ENCODE results near the gene RBM39. TPM values are rescaled to one million over a fixed set of nuclear protein-coding genes. Genes with fewer than 3 reads are reported as not detected.
"Not testable (repeated sequence)": the region's sequence is repeated elsewhere in the genome, so short reads cannot be mapped to it uniquely, and the experiment has no call there.

Gene RBM39
- total RNA-seq, 2 experiments from 2014 or later = 303 to 307 TPM

DNA sequence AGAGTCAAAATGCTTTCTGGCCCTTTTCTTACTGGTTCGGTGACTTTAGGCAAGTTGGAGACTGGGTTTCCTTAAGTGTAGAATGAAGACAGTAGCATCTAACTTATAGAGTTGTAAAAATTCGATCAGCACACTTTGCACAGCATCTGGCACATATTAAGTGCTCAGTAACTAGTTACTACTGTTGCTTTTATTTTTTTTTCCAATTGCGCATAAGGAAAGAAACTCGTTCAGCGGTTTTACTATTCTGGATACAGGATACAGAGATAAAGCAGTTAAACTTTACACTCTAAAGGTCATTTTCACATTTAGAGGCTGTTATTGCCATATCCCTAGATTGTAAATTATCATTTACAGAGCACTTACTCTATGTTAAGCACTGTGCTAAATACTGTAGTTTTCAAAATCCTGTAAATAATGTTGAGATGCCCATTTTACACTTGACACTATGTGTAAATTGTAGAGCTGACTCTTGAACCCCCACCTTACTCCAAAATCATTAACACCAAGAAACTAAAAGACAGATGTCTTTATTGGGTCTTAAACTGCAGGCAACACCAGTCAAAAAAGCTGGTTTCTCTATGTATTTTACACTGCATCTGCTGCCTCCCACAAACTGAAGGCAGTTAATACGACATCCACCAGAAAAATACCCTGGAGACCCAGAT is 42.0 kb downstream of the RBM39 start:
- CTCF ChIA-PET = interaction anchor here (0.6 to 2.0 kb wide), 4 partner anchors 26 to 81 kb away, joined by 3 to 6 read pairs (median 4); partner anchors contain the start of gene RBM39
- POLR2A ChIA-PET = interaction anchor here (1.2 to 2.3 kb wide), 5 partner anchors 36 to 84 kb away, joined by 3 to 19 read pairs (median 8); partner anchors contain the start of genes RBM39 and SPAG4

DNA sequence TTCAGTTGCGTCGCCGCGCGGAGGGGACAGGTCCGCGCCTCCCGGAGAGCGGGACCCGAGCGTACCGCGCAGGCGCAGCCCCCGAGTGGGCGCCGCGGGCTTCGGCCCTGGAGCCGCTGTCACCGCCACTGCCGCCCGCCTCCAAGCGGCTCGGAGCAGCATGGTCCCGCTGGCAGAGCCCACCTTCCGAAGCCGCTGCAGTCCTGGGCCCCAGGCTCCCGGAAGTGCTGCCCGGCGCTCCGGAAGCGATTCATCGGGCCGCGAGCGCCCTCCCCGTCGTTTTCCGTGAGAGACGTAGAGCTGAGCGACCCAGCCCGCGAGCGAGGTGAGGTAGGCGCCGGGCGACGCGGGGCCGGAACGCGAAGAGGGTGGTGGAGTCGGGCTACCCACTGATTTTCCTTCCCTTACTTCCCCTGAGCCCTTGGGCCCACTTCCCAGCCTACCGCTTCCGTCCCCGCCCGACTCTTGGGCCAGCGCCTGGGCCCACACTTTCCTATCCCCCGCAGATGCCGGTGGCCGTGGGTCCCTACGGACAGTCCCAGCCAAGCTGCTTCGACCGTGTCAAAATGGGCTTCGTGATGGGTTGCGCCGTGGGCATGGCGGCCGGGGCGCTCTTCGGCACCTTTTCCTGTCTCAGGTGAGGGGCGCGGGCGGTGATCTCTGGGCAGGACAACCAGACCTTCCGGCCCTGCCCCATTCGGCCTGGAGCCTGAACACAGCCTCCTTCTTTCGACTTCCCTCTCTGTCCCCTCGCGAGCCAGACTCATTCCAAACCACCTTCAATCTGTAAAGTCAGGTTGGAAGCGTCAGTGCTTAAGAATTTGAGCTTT is 42.7 kb downstream of the RBM39 start, which contains the start of the genes NFS1 and ROMO1:
Gene NFS1, minus strand, starts transcription at position 226 of the 830 bp plus-strand sequence. Its CDS starts 64 bp downstream, at position 162.
Gene ROMO1, plus strand, starts transcription at position 279 of the 830 bp plus-strand sequence. Its CDS starts 228 bp downstream, at position 507.
- POLR2A ChIA-PET = interaction anchor here (0.5 to 2.3 kb wide), 6 partner anchors 20 to 84 kb away, joined by 3 to 19 read pairs (median 6); partner anchors contain the start of genes RBM39 and SPAG4
- CTCF ChIA-PET = interaction anchor here (0.6 to 2.0 kb wide), 4 partner anchors 9 to 80 kb away, joined by 3 to 6 read pairs (median 5); partner anchors contain the start of gene RBM39

DNA sequence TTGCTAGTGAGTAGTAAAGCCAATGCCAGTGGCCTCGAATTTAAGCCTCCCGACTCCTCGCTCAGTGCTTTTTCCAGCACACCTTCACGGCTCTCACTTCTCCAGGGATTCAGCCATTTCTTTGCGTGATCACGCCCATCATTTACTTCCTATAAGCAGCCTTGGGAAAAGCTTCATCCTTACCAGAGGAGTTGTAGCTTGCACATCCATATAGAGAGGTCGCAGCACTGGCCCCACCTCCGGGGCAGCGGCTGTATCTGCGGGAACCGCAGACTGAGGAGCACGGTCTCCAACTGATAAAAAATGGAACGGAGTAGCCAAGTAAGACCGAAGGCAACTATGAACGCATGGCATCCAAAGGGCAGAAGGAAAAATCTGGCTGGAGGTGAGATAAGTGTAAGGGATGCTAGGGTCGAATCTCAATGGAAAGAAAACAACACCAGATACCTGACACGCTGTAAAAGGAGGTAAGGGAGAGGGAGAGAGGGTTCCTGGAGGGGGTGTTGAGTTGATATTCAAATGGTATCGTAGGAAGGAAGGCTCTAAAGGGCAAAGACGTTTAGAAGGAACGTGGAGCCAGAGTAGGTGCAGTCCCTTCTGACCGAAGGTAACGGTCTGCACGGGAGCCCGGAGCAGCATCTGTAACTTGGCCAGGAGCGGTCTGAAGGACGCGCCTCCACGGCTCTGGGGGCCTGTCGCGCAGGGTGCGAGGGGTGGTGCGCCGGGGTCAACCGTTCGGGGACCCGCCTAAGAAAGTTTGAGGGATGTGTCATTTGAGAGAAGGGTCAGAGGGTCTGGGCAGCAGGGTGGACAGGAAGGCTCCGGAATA is 43.5 kb downstream of the RBM39 start:
- ChIA-PET CTCF (interaction anchor here (2.0 kb wide), 1 partner anchor 79 kb away, joined by 6 read pairs; no protein-coding TSS in a partner anchor), POLR2A (interaction anchor here (1.7 to 2.3 kb wide), 2 partner anchors 44 to 79 kb away, joined by 8 to 19 read pairs; partner anchors contain the start of gene RBM39)

DNA sequence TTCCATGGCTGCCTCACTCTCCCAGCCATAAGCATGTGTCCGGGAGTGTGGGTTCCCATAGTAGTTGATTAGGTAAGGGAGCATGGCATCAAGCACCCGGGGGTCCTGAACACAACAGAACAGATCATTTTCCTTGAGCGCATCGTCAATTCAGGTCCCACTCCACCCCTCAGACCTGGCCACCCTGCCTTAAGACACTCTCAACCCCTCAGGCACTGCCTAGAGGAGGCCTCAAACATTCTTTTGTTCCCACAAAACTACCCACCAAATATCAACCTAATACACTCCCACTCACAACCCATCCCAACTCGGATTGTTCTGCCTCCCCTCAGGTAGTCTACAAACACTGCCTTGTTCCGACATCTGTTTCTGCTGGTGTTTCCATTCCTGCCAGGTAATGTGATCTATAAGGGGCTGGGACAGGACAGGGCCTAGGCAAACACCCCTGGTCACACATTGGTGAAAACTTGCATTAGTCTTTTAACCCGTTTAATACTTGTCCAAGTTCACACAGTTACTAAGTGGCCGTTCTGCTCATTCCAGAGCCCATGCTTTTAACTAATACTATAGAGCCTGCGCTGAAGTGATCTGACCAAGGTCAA is 44.3 kb downstream of the RBM39 start:
- ChIA-PET CTCF (interaction anchor here (0.6 to 0.7 kb wide), 2 partner anchors 9 to 234 kb away, joined by 3 to 4 read pairs; no protein-coding TSS in a partner anchor), POLR2A (no interaction called here)

DNA sequence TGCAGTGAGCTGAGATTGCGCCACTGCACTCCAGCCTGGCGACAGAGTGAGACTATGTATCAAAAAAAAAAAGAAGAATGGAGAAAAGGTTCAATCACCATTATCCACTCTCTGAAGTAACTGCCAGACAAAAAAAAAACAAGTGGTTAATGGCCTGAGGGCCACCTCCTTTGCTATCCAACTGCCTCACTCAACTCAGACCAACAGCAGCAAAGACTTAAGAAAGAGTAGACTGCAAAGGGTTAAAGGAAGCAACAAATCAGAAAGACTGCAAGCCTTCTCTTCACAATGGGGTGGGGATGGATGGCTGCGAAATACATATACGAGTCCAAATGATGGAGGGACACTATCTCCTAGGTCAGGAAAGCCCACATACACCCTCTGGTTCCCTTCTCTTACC is 46.1 kb downstream of the RBM39 start:
- ChIA-PET CTCF (interaction anchor here (1.0 kb wide), 1 partner anchor 232 kb away, joined by 3 read pairs; no protein-coding TSS in a partner anchor), POLR2A (no interaction called here)

DNA sequence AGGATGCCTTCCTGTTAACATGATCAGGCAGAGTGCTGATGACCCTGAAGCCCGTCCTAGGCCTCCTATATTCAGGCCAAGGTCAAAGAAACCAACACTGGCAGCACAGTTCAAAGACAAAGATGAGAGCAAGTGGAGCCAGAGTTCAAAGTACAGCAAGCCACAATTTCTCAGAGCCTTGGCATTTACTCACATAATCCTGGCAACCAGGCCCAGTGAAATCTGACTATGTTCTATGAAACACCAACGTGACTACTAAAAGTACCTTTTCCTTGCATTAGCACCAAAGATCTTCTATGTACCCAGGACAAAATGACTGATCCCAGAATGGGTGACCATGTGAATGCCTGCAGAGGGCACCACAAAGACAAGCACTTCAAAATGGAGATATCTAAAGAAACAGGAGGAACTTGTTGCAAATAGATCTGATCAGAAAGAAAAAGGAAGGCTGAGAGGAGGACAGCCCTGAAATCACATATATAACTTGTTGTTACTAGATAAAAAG is 46.8 kb downstream of the RBM39 start:
- ChIA-PET POLR2A (no interaction called here), CTCF (interaction anchor here (1.0 kb wide), 1 partner anchor 232 kb away, joined by 3 read pairs; no protein-coding TSS in a partner anchor)

DNA sequence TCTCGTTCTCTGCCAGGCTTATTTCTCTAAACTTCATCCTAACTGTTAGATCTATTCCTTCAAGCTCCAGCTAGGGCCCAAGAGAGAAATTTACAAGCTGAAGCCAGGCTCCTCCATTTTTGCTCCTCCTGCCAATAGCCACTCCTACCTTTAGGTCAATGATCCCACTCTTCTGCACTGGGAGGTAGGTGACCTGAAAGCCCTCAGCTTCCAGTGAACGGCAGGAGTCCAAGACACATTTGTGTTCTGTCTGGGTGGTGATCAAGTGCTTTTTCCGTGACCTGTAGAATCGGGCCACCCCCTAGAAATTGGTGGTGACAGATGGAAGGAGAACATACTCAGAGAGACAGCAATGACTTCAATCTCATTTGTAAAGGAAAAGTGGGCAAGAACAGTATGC is 51.8 kb downstream of the RBM39 start:
- POLR2A ChIA-PET = interaction anchor here (0.6 kb wide), 1 partner anchor 66 kb away, joined by 4 read pairs; no protein-coding TSS in a partner anchor

DNA sequence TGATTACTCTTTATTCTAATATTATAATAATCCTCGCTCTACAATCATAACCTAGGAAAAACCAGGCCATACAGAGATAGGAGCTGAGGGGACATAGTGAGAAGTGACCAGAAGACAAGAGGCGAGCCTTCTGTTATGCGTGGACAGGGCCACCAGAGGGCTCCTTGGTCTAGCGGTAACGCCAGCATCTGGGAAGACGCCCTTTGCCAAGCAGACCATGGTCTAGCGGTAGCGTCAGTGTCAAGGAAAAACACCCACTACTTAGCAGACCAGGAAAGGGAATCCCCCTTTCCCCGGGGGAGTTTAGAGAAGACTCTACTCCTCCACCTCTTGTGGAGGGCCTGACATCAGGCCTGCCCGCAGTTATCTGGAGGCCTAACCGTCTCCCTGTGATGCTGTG is 55.2 kb downstream of the RBM39 start:
- CTCF ChIA-PET = interaction anchor here (0.6 kb wide), 1 partner anchor 11 kb away, joined by 3 read pairs; no protein-coding TSS in a partner anchor
- POLR2A ChIA-PET = not testable (repeated sequence)

More for the DNA sequence above, 51.8 kb downstream of the RBM39 start:
- CTCF ChIA-PET = interaction anchor here (0.6 to 1.3 kb wide), 2 partner anchors 16 to 168 kb away, joined by 3 read pairs; no protein-coding TSS in a partner anchor

DNA sequence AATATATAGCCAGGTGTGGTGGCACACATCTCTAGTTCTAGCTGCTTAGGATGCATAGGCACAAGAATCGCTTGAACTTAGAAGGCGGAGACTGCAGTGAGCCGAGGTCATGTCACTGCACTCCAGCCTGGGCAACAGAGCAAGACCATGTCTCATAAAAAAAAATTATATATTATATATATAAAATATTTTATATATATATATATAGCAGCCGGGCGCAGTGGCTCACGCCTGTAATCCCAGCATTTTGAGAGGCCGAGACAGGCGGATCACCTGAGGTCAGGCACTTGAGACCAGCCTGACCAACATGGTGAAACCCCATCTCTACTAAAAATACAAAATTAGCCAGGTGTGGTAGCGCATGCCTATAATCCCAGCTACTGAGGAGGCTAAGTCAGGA is 56.7 kb downstream of the RBM39 start:
- POLR2A ChIA-PET = not testable (repeated sequence)
- CTCF ChIA-PET = interaction anchor here (0.7 kb wide), 1 partner anchor 340 kb away, joined by 3 read pairs; no protein-coding TSS in a partner anchor

DNA sequence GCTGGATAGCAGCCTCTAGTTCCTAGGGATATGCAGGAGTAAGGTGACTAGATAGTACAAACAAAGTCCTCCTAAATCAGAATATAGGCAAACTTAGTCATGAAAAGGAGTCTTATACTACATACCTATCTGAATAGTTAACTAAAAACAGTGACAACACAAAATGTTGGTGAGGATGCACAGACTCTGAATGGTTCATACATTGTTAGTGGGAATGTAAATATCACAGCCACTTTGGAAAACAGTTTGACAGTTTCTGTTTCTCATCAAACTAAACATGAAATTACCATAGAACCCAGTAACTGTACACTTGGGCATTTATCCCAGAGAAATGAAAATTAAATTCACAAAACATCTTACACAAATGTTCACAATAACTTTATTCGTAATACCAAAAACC is 60.1 kb downstream of the RBM39 start:
- ChIA-PET POLR2A (no interaction called here), CTCF (no interaction called here)

DNA sequence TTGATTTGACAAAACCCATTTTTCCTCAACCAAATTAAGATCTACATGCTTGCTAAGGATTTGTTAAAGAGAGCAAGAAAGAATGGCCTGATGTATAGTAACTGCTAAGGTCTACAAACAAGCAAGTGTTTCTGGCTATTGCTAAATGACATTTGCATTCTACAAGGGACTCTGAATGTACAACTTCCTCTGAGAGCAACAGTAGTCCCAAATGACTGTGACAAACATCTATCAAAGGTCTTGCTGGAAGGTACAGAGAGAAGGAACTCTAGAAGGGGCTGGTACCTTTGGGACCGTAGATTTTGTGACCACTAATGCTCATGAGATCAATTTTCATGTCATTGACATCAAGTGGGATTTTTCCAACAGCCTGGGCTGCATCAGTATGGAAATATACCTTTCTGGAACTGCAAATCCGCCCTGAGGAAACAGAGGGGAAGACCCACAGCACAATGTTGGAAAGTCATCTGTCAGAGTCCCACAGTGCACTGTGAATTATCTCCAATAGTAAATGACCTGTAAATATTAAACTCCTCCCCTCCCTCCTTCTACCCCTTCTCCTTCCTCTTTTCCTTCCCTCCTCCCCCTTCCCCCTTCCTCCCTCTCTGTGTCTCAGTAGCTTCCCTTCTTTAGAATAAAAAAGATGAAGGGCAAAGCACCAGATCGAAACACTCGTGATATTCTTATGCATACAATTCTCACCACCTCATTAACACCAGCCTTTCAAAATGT is 61.4 kb downstream of the RBM39 start:
- CTCF ChIA-PET = no interaction called here
- POLR2A ChIA-PET = no interaction called here

DNA sequence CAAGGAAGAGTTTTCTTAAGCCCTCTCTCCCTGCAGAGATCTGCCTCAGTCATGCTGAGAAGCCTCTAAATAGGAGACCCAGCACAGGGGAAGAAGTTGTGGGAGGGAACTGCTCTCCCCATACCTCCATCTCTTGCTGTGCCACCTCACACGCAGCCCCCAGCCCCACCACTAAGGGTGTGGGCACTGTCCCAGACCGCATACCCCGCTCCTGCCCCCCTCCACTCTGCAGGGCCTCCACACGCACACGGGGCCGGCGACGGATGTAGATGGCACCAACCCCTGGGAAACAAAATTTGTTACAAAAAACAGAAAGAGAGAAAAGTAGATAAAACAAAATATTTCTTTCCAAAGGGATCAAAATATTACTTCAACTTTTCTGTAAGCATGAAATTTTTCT is 67.1 kb downstream of the RBM39 start:
- CTCF ChIA-PET = interaction anchor here (1.0 to 1.1 kb wide), 3 partner anchors 9 to 204 kb away, joined by 3 read pairs; no protein-coding TSS in a partner anchor
- POLR2A ChIA-PET = no interaction called here

DNA sequence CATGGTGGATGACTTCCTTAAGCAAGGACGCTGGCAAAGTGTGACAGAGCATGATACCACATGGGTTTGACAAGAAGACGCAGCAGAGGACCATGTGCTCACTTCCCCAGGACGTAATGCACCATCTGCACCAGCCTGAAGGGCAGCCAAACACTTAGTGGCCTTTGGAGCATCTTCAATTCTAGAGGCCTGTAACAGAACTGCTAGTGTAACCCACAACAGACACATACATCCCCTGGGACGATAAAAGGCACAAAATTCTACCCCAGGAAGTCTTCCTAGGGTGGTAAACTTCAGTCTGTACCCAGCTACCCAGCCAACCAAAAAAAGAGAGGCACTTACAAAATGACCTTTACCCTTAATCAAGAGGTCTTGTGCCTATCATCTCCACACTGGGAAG is 68.2 kb downstream of the RBM39 start:
- CTCF ChIA-PET = interaction anchor here (1.1 kb wide), 1 partner anchor 16 kb away, joined by 3 read pairs; no protein-coding TSS in a partner anchor
- POLR2A ChIA-PET = no interaction called here

DNA sequence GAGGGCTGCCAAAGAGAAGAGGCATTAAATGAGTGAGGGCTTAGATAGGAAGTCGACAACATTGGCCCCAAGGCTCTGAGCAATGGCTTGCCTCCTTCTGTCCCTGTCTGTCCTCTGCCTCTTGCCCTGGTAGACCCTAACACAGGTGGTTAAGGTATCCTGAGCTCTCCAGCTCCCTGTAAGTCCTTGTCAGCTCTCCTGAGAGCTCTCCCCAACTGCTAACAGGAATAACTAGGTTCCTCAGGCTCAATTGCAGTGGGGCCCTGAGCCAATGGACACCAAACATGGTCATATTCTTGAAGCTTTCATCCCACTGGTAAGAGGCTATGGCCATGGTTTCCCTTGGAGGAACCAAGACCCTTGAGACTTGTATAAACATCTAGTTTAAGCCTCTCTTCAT is 72.4 kb downstream of the RBM39 start:
- ChIA-PET CTCF (interaction anchor here (1.4 kb wide), 1 partner anchor 30 kb away, joined by 3 read pairs; the partner anchor contains the start of genes NFS1 and ROMO1), POLR2A (no interaction called here)

DNA sequence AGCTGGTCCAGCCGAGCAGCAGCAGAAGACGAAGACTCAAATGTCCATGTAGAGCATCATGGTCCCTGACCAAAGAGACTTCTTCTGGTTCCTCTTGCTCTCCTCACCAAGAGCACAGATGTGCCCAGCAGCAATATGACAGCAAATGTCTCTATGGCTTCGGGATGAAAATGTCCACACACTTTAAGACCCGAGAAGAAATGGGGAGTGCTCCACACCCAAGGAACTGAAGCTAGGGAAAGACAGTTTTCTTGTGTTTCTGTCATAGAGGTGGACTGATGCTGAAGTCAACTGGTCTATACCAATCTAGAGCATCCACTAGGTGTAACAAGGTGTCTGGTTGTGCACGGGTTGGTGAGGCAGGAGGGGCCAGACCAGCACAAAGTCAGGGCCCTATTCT is 72.8 kb downstream of the RBM39 start:
- POLR2A ChIA-PET = no interaction called here
- CTCF ChIA-PET = interaction anchor here (1.4 kb wide), 1 partner anchor 30 kb away, joined by 3 read pairs; the partner anchor contains the start of genes NFS1 and ROMO1

DNA sequence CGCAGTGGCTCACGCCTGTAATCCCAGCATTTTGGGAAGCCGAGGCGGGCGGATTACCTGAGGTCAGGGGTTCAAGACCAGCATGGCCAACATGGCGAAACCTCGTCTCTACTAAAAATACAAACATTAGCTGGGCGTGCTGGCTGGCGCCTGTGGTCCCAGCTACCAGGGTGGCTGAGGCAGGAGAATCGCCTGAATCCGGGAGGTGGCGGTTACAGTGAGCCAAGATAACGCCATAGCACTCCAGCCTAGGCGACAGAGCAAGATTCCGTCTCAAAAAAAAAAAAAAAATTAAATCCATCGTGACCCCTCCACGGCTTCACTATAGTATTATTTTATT is 76.1 kb downstream of the RBM39 start:
- ChIA-PET POLR2A (interaction anchor here (0.7 kb wide), 1 partner anchor 161 kb away, joined by 14 read pairs; no protein-coding TSS in a partner anchor), CTCF (interaction anchor here (0.7 to 1.0 kb wide), 3 partner anchors 9 to 66 kb away, joined by 3 to 4 read pairs (median 3); no protein-coding TSS in a partner anchor)

Measured in activated CD8-positive, alpha-beta memory T cell treated with anti-CD3 and anti-CD28 coated beads for 36 hours (primary cell).